Stimulated activated CD4-positive, alpha-beta T cell treated with anti-CD3 and anti-CD28 coated beads, Interleukin-15, amount 100 ng/mL, for 1 hour (primary cell): Measurements from ENCODE around the gene CCDC12.

Experiments
- DNase-seq, 2 donors: peaks; one replicate each; pipeline ENCODE4 v3.0.0-alpha.2; 2020; ENCODE audit warnings: low read depth in 1 of 2, low spot score in 1 of 2

The CCDC12 gene

DNA sequence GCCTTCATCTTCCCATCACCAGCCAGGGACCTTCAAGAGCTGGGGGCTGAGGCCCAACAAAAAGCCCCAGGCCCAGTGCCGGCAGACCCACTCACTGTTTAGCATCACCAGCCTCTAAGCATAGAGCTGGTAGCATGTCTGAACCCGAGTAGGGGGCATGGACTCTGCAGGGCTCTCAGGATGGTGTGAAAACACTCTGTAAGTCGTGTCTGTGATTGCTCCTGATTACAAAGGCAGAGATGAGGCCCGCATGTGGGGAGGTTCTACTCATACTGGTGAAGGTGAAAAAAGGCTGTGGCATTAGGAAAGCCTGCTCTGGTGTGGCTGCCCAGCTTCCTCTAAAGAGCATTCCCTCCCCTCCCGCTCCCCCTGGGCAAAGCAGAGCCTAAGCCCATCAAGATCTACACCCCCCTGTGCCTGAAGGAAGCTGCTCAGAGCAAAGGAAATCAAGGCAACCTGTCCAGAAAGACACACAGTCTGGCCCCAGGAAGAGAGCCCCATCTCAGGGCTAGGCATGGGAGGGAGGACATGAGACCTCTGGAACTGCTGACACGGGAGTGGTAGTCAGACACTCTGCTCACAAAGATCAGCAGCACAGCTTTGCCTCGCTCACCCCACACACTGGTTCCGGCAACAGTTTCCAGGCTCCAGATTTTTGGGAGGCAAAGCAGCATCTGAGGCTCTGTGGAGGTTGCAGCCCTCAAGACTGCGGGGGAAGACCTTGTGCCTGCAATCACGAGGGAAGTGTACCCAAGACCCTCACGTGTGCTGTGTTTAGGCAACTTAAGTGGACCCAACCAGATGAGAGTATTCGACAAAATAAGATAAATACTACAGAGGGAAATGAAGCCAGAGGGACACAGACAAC, 36.7 kb downstream of the CCDC12 start:
- DNase-seq: no peak

DNA sequence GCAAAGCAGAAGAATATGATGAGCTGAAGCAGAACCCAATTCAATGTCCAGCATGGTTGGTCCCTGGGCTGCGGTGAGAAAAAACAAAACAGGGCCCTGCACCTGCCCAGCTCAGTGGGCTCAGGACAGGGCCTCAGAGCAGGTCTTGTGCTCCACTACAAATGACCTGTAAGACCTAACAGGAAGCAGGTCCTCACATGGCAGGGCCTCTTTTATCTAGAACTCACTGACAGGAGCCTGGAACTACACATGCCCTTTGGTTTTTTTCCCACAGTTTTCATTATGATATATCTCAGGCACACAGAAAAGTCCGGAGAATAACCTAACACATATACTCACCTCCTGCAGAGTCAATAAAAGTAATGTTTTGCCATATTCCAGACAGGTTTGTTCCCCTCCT, 38.4 kb downstream of the CCDC12 start:
- no peak for DNase-seq

DNA sequence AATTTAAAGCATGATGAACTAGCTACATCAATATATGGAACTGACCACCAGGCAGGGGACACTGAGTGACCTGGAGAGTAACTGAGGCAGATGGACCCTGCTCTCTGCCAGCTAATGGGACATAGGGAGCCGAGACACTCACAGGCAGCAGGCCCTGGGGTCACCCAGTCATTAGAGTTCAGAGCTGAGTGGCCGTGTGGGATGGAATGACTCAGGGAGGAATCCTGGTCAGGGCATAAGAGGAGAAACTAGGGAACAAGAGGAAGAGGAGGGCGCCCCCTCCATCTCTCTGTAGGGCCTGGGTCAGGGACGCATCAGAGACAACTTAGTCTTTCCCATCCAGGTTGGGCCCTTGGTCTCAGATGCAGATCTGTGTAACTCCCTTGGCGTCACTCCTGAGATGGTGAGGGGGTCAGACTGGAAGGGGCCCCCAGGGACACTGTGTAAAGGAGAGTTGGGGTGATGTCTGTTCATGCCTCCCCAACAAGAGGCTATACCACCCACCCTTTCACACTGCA, 39.8 kb downstream of the CCDC12 start:
- DNase-seq: no peak

DNA sequence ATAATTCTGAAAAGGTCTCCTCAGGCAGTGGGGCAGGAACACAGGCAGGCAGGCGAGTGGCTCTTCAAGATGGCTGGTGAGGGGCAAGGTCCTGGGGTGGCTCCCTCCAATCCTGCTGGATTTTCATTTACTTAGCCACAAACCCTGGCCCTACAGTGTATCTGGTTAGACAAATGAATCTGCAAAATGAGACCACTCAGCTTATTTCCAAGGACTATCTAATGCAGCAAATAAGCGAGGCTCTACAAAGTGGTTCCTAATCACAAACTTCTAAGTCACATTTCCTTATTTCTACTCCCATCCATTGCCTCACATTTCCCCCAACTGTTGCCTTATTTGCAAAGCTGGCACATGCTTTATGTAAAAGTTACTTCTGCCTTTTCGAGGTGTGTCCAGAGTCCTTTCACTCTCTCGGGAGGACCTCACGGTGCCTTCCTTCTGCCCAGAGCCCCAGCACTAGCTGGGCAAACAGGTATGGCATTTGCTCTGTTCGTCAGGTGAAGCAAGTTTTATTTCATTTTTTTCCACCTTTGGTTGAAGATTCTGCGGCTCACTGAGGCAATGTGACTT, 40.5 kb downstream of the CCDC12 start:
- no peak for DNase-seq

GRCh38 chr3:46935168-46935858, 41.2 kb downstream of the CCDC12 start:
- DNase-seq: no peak

GRCh38 chr3:46934498-46935167, 41.9 kb downstream of the CCDC12 start:
- no peak for DNase-seq

- DNase-seq: no peak
Measured at GRCh38 chr3:46934072-46934471, 42.5 kb downstream of the CCDC12 start.

DNA sequence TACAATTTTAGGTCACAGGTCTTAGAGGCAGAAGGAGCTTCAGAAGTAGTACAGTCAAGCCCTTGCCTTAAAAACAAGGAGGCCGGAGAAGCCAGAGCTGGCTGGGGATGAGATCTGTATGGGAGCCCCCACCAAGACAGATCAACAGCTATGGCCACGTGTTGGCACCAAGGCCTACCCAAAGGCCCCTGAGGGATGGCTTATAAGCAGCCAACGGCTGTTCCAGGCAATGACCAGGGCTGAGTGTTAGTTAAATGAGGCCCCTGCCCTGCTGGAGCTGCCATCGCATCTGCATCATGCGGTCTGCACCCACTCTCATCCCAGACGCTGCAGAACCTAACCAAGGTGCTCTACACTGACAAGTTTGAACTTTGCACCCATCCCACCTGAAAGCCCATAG, 43.3 kb downstream of the CCDC12 start:
- DNase-seq: no peak

GRCh38 chr3:46932455-46933225, 43.9 kb downstream of the CCDC12 start:
- no peak for DNase-seq

GRCh38 chr3:46931631-46932331, 44.8 kb downstream of the CCDC12 start:
- no peak for DNase-seq

DNA sequence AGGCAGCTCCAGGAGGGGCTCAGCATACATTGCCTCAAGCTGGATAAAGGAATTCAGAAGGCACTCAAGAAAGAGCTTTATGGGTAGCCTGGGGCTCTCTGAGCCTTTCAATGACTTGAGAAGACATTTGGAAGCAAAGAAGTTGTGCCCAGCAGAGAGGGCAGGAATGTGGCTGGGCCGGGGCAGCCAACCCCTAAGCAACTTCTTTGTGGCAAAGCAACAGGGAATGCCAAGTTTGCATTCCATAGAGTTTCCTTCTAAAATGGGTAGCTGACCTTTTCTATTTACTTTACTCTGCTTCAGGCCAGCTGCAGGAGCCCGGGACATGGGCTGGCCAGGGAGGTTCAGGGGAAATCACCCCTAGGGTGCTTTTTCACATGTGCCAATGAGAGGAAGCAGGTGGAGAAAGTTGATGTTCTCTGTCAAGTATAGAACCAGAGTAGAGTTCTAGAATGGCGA, 45.6 kb downstream of the CCDC12 start:
- DNase-seq: no peak

- no peak for DNase-seq
Measured at GRCh38 chr3:46930166-46930944, 46.2 kb downstream of the CCDC12 start.

DNA sequence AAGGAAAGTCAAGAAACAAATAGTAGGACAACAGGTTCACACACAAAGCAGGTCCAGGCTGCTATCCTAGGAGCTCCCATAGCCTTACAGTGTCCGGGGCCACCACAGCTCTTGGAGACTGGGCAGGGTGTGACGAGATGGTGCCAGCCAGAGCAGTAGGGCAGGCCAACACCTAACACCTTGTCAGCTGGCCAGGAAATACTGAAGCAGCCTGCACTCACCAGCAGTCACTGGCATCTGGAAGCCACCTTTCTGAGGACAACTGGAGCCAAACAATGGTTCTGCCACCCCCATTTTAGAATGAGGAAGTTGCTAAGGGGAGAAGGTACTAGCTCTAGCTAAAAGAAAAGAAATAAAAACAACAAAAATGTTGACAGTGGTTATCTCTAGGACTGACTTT, 47.2 kb downstream of the CCDC12 start:
- DNase-seq: no peak

GRCh38 chr3:46928282-46928681, 48.3 kb downstream of the CCDC12 start:
- DNase-seq: no peak

DNA sequence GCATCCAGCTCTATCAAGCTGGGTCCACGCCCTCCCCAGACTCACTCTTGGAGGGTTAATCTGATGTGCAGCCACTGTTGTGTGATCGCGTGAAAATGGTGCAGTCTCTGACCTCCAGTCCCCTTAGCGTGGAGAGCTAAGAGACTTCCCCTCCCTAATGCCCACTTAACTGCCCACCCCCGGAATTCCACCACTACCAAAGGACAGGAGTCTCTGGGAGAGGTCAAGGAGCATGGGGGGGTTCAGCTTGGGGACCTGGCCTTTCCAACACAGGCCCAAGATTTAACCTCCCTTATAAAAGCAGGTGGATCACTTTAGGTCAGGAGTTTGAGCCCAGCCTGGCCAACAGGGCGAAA, 48.8 kb downstream of the CCDC12 start:
- DNase-seq: no peak

DNA sequence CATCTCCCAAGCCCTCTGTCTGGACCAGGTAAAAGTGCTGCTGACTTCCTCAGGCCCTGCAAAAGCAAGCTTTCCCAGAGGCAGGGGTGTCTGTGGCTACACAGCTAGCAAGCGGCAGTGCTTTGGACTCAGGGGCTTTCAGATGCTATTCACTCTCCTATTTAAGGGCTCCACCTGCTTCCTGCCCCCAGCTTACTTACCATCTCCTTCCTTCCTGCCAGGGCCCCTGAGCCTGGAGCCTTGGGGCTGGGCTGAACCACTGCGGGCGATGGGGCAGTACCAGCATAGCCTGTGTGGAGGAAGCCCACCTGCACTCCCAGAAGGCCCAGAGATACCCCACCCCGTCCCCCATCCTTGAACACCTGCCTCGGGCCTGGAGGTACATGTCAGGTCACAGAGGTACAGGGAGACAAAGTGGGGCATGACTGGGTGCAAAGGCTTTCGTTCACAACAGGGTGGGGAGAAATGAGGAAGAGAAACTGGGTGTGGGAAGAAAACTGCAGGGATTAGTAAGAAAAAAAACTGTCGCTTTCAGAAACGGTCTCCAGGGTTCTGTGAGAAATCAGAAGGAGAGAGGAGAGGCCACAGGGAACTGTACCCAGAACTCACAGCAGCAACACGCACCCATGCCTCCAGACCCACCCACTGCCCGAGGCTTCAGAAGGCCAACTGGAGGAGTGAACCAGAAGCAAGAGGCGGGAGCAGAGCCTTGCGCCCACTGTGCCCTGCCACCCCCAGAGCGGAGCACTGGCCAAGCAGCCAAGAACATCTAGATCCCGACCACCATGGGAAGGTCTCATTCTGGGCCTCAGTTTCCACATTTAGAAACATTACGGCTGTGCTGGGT, 49.5 kb downstream of the CCDC12 start:
- no peak for DNase-seq

GRCh38 chr3:46926447-46926846, 50.1 kb downstream of the CCDC12 start:
- DNase-seq: no peak

GRCh38 chr3:46926039-46926438, 50.5 kb downstream of the CCDC12 start:
- no peak for DNase-seq

- DNase-seq: no peak
Measured at GRCh38 chr3:46925585-46925934, 51.0 kb downstream of the CCDC12 start.
